Mammary epithelial cell (primary cell): Measurements from ENCODE around the gene SRGAP2C.
"Not testable (repeated sequence)": the region's sequence is repeated elsewhere in the genome, so short reads cannot be mapped to it uniquely, and the experiment has no call there.

Experiments used
- EZH2 ChIP-seq: IDR thresholded peaks from 2 replicates; pipeline ENCODE4 v1.6.1; 2012; ENCODE audit warnings: low read length, inconsistent platforms, borderline replicate concordance
- TF ChIP-seq, protein P1 (sequence below), 2 donors: IDR thresholded peaks in 1 of 2; conservative IDR thresholded peaks in 1 of 2; 2 replicates each; pipeline ENCODE4 v1.5.1; 2011 to 2012; ENCODE audit warnings: inconsistent platforms in 2 of 2, low read length in 2 of 2, mild to moderate bottlenecking in 2 of 2, control low read depth in 1 of 2, low read depth in 1 of 2; ENCODE audit not compliant: insufficient read depth in 1 of 2; ENCODE audit errors: extremely low read depth in 1 of 2

DNA sequence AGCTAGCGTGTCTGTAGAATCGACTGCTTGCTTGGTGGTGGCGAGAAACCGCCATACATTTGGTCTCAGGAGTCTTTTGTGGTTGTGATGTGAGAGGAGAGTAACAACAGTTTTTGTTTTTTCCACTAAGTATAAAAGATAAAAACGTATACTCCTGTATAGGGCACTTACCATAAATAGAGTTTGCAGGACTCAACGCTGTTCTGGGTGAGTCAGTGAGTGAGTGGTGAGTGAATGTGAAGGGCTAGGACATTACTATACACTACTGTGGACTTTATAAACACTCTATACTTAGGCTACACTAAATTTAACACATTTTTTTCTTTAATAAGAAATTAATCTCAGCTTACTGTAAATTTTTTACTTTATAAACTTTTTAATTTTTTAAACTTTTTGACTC lies 44.4 kb upstream of the SRGAP2C start:
- TF ChIP-seq, protein P1, sequence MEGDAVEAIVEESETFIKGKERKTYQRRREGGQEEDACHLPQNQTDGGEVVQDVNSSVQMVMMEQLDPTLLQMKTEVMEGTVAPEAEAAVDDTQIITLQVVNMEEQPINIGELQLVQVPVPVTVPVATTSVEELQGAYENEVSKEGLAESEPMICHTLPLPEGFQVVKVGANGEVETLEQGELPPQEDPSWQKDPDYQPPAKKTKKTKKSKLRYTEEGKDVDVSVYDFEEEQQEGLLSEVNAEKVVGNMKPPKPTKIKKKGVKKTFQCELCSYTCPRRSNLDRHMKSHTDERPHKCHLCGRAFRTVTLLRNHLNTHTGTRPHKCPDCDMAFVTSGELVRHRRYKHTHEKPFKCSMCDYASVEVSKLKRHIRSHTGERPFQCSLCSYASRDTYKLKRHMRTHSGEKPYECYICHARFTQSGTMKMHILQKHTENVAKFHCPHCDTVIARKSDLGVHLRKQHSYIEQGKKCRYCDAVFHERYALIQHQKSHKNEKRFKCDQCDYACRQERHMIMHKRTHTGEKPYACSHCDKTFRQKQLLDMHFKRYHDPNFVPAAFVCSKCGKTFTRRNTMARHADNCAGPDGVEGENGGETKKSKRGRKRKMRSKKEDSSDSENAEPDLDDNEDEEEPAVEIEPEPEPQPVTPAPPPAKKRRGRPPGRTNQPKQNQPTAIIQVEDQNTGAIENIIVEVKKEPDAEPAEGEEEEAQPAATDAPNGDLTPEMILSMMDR (conservative IDR thresholded peaks at IDR 0.05 in 1 of 2, IDR thresholded peaks at IDR 0.05 in 1 of 2; ENCODE audit: extremely low read depth in 1 of 2, insufficient read depth in 1 of 2, low read depth in 1 of 2, low read length in 2 of 2) = not testable (repeated sequence)
- TF ChIP-seq EZH2 = not testable (repeated sequence)
